Epidermal melanocyte (primary cell): ENCODE results near the gene ZIK1.
A peak's percentile ranks its signal among the peaks of the same experiment; 100 is the strongest.

Experiments used
- DNase-seq: peaks from one replicate; pipeline ENCODE4 v3.0.0; 2011; ENCODE audit warnings: low spot score; ENCODE audit not compliant: insufficient read length

Gene ZIK1

DNA sequence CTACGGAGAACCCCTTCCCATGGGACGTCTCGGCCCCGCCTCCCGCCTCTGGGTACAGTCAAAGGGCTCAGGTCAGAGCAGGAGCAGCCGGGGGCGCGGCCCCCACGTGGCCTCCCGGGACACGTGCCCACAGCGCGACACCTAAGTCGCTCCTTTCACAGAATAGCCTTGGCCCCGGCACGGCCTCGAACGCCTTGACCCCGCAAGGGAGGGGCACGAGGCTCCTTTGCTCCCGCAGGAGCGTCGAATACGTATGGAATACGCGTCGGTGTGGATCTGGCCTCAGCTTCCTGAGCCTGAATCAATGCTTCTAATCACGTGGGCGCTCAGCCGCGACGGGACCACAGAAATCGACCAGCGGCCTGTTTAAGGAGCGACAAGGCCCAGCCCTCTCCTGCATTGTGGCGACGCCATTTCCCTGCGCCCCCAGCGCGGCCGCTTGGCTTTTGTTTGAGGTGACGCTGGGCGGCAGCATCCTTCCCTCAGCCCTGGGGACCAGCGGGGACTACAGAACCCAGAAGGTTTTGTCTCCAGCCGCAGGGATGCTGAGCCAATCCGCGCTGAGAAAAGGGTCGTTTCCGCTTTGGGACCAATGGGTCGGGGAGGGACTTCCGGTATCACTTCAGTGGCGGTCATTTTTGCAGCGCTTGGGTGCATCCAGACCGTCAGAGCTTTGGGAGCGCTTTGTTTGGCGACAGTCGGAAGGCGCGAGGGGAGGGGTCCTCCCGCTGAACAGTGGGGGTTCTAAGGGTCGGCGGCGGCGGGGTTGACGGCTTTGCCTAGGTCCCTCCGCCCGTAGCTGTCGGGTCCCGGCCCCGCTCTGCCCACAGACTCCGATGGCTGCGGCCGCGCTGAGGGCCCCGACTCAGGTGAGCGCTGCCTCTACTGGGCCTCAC lies at the start of gene ZIK1:
Gene ZIK1, plus strand, starts transcription at position 625 of the 896 bp plus-strand sequence. Its CDS starts 212 bp downstream, at position 837.
- peak; percentile 97 for DNase-seq

DNA sequence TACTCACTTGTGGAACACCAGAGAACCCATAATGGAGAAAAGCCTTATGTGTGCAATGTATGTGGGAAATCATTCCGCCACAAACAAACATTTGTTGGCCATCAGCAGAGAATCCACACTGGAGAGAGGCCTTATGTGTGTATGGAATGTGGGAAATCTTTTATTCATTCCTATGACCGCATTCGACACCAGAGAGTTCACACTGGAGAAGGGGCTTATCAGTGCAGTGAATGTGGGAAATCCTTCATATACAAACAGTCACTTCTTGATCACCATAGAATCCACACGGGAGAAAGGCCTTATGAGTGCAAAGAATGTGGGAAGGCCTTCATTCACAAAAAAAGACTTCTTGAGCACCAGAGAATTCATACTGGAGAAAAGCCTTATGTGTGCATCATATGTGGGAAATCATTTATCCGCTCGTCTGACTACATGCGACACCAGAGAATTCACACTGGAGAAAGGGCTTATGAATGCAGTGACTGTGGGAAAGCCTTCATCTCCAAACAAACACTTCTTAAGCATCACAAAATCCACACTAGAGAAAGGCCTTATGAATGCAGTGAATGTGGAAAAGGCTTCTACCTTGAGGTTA lies 45.9 kb upstream of the ZIK1 start:
- DNase-seq, result no peak

DNA sequence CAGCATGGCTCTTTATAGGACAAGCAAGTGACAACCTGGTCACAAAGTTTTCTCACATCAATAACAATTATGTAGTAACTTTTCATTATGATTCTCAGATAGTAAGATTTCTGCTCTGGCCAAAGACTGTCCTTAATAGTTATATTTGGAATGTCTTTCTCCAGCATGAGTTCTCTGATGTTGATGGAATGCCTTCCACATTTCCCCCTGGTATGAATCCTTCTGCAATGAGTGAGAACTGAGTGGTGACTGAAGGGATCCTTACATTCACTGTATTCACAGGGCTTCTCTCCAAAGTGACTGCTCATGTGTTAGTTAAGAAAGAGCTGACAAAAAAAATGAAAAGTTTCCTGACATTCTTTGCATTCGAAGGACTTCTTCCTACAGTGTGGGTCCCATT lies 37.4 kb upstream of the ZIK1 start:
- no peak for DNase-seq

DNA sequence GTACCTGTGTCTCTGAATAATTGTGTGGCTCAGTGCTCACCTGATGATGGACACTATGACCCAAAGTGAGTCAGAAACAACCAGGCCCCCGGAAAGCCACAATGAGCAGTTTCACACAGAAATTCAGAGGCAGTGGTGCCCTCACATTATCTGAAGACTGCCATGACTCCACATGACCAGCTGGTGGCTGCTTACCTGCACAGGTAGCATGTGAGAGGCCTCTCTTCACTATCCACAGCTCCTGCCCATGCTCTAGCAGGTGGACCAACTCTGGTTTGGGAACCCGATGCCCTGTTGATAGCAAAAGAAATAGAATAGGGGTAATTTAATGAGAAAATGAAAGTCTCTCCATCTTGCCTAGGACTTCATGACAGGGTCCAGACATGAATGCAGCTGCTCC lies 31.5 kb upstream of the ZIK1 start:
- DNase-seq, result no peak

DNA sequence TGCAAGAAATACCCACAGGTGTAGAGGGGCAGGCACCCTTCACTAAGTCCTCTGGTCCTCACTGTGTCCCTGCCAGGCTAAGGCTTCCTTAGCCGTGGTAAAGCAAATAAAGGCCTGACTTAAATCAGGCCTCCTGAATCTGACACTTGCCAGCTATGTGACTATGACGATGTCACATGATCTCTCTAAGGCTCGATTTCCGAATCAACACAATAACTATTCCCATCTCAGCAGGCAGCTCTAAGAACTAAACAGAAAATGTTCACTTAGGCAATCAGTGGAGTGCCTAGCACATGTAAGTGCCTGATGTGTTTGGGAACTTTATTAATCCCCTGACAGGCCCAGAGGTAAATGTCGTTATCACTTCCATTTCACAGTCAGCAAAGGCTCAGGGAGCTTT lies 26.3 kb upstream of the ZIK1 start:
- no peak for DNase-seq

DNA sequence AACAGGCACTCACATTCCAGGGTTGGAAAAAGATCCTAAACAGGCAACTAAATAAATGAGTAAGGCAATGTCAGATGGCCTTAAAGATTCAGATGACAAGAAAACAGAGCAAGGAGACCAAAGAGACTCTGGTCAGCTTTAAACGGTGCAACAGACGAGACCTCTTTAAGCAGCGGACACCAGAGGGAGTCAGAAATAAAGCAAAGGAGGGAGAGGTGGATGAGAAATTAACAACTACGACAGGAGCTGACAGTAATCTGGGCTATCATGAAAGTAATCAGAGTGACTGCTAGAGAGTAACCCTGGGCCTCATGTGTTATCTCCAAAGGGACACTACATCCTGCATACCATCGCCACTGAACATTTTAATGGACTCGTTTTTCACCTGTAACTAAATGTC lies 25.4 kb upstream of the ZIK1 start:
- no peak for DNase-seq

DNA sequence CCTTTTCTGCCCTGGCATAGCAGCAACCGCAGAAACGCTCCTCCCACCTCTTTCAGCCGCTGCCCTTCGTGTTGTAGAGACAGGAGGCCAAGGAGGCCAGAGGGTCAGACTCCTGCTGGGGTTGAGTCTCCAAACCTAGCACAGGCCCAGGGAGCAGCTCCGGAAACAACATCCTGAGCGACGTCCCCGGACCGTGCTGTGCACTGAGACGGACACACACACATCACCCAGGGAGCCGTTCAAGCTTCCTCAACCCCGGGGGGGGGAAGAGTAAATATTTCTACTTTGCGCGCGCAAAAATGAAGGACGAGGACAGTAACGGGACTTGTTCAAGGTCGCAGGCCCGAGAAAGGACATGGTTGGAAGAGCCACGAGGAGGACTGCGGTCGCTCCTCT lies 24.9 kb upstream of the ZIK1 start:
- DNase-seq, result no peak

DNA sequence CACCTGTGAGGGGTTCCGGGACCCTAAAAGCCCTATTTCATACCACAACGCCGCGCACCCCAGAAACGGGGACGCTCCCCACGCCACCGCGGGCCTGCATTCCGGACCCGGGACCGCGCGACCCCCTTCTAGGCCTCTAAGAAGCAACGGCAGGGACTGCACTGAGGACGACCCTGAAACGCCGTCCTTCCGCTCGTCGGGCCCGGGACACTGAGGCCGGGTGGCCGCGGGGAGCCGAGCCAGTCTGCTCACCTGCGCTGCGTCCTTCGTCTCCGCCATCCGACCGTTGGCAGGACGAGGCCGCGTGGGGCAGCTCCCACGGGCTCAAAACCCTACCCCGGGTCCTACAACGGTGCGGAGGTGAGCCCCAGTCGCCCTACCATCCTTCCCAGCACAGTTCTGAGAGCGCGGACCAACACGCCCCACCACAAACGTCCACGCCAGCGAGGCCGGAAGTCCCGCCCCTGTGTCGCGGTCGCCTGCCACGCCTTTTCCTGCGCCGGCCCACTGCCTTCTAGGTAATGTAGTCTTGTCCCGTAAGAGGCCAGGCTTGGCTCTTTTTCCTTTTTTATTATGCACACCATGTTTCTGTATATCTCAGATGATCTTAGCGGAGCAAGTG lies 24.4 kb upstream of the ZIK1 start, which contains the start of gene ZNF550:
Gene ZNF550, minus strand, starts transcription at position 460 of the 622 bp plus-strand sequence. Its CDS starts 181 bp downstream, at position 279.
- peak; percentile 92 for DNase-seq

DNA sequence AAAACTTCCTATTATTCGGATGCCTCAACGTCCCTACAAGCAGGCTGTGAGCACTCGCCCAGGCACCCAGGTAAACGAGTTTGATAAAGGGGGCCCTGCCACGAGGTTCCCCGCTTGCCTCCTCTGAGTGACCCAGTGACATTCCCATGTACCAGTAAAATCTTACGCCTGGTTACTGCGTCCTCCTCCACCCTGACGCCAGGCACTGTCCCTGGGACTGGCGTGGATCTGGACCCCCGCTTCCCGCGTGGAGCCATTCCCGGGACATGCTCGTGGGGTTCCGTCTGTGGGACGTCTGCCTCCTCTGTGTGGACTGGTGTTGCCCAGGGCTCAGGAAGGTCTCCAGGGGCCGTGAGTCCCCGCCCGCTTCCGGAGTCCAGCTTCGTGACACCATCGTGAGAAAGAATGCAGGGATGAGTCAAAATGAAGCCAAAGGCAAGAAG lies 23.9 kb upstream of the ZIK1 start:
- peak; percentile 41 for DNase-seq

DNA sequence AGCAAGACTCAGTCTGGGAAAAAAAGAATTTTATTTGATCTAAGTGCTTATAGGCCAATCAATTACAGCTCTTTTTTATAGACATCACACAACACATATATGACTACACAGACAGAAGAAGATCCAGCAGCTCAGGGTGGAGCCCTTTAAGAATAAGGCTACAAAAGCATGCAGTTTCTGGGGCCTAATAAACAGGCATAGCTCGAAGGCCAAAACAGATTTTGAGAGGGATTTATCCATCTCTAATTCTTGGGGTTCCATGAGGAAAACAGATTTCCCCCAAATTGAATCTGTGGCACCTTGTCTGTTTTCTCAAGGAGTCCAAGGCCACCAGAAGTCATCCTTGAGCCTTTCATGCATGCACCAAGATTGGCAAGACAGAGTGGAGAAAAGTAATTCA lies 20.4 kb upstream of the ZIK1 start:
- DNase-seq, result no peak

DNA sequence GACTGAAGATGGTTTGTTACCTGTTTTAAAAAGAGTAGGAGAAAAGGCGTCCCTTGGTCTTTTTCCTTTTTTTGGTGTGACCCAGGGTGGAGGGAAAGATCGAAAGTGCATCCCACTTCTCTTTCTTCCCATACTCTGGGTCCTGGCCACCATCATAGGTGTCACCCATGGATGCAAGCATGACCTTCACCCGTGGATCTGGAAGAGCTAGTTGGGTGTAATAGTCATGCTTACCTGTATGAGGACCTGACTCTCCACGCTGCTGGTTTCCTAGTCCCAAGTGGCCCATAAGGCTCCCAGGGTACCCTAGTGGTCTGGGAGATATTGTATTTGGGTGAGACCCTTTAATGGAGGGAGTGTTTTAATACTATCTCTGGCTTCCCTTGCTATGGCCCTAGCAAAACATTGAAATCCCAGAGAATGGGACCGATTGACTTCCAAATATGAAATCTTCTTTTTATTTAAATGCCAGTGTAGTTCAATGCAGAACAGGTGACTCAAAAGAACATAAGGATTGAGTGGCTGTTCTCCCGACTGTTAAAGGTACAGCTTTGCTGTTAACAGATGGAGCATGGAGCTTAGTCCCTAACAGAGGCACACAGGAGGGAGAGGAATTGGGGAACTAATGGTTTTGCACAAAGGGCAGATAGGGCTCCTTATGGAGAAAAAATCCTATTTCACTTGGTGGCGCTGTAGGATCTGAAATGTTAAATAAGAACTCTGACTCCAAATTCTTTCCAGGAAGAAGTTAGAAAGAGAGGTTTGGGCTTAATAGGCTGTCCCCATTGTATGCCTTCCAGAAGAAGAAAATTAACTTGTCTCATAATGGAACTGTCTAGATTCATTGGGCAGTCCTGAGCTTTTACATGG lies 17.3 kb upstream of the ZIK1 start:
- DNase-seq, result no peak

DNA sequence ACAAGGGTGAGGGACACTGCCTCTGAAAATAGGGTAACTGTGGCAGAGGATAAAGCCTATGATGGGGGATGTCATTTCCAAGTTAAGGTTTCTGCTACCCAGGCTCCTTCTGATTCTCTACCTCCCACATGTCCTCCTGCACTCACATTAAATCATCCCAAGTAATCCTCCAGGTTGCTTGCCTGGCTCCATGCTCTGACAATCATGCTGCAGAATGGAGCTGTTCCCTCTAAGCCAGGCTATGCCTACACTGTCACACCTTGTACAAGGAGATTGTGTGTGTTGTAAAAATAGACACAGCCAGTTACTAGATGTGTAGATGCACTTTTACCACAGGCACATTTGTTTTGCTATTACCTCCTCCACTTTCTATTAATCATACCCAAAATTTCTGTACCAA lies 13.2 kb upstream of the ZIK1 start:
- DNase-seq, result no peak

DNA sequence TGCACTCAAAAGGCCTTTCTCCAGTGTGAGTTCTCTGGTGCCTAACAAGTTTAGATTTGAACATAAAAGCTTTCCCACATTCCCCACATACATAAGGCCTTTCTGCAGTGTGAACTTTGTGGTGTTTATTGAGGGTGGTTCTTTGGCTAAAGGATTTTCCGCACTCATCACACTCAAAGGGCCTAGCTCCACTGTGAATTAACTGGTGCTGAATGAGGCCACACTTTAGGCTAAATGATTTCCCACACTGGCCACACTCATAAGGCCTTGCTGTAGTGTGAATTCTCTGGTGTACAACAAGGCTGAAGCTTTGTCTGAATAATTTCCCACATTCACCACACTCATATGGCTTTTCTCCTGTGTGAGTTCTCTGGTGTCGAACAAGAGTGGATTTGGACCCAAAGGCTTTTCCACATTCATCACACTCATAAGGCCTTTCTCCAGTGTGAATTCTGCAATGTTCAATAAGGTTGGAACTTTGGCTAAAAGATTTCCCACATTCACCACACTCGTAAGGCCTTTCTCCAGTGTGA lies 11.5 kb upstream of the ZIK1 start:
- no peak for DNase-seq

DNA sequence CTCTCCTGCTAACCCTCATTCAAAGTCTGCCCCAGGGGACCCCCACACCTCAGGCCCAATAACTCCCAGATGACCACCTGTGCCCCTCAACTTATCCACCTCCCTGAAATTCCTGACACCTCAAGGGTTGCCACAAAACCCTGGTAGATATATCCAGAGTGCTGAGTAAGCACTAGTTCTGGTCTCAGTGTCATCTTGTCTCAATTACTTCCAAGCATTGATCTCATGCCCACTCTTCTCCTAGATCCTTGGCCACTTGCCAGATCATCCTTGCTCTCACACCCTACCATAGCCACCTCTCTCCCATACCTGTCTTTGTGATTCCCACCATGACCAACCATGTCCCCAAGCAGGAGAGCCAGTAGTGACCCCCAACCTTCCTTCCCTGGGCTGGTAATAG lies 7.3 kb upstream of the ZIK1 start:
- no peak for DNase-seq

DNA sequence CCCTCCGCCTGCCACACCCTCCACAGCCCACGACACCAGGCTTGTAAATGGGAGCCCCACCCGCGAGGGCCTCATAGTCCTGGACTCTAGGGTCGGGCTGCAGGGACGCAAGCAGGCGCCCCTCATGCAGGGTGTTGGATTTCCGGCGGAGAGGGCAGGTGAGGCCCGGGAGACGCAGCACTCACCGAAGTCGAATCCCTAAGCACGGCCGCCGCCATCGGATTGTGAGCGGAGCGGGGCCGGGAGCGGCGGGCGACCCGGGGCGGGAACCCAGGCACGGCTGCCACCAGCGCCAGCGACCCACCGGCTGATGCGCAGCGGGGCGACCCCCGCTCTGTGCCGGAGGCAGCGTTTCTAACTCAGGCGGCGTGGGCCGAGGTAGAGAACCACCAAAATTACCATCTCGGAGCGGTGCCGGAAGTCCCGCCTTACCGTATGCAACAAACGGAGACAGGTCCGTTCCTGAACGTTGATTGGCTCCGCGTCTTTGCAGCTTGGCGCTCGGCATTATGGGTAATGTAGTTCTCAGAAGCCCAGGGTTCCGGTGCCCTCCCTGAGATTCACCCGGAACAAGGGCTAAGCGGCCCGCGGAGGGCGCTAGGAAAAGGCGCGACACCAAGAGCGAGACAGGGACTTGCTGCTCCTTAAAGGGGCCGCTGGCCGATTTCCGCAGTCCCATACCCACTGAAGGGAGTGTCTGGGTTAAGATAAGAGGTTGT lies 5.3 kb upstream of the ZIK1 start, which contains the start of gene ZNF416:
Gene ZNF416, minus strand, starts transcription at position 425 of the 719 bp plus-strand sequence. Its CDS starts 207 bp downstream, at position 218.
- DNase-seq, result peak; percentile 98

DNA sequence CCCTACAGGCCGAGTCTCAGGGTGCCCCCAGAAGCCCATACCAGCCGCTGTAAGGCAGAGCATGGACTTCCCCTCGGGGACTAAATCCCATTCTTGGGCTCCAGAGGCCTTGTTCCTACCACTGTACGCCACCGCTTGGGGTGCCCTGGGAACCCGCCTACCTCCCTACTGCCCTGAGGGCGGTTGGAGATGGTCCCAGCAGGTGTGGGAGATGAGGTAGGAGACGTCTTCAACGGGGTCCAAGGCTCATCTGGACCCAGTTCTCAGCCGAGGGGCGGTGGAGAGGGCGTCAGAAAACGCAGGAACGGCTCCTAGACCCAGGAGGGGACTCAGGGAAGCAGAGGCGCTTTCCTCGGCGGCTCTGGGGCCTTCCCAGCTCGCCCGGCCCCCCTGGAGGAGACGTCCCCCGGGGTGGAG lies 833 bp upstream of the ZIK1 start:
- no peak for DNase-seq

DNA sequence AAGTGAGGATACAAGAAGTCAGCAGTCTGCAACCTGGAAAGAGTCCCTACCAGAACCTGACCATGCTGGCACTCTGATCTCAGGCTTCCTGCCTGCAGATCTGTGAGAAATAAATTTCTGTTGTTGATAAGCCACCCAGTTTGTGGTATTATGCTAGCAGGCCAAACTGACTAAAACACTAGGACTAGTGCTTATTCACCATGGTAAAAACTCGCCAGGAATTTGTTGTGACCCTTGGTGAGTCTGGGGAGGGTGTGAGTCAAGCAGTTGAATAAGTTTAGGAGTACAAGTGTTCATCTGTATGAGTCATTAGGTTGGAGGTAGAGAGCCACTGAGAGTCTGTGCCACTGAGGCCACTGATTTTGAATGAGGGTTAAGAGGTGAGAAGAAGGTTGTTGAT lies 3.6 kb downstream of the ZIK1 start:
- no peak for DNase-seq

DNA sequence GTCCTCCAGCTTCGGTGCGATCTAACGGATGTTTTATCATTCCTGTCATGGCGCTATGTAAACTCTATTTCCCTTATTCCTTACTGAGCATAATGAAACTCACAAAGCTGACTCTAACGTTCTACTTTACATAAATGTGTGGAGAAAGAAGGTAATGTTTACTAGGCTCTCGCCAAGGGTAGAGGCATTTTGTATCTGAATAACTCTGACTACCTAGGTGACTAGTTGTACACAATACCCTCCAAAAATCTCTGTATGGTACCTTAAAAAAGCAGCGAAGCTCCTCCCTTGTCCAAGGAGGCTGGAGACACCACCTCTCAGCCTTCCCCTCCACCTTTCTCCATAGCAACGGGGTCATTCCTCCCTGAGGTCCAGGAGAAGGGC lies 15.4 kb downstream of the ZIK1 start:
- no peak for DNase-seq

DNA sequence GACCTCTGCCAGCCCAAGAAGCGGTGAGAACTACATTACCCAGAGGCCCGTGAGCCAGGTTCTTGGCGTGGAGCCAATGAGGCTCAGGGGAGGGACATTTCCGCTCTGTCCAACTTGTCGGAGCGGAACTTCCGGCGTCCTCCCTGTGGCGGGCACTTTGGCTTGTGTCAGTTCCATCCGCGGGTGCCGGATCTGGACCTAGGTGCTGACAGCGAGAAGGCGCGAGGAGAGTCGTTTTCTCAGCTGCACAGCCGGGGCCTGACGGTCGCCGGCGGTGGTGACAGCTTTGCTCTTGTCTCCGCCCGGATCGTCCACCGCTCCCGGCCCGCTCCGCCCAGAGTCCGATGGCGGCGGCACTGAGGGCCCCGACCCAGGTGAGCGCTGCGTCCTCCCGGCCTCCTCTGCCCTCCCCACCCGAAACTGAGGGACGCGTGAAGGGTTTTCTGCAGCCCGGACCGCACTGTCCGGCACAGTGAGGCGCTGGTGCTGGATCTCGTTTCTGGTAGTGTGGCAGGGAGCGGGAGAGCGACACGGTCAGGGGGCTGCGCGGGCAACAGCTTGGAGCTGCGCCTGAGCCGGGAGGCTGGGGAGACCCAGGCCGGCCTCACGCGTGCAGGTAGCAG lies 15.9 kb downstream of the ZIK1 start, which contains the start of gene ZNF530:
Gene ZNF530, plus strand, starts transcription at position 125 of the 623 bp plus-strand sequence. CDS start 4,461 bp downstream, outside the sequence.
- DNase-seq, result peak; percentile 90

DNA sequence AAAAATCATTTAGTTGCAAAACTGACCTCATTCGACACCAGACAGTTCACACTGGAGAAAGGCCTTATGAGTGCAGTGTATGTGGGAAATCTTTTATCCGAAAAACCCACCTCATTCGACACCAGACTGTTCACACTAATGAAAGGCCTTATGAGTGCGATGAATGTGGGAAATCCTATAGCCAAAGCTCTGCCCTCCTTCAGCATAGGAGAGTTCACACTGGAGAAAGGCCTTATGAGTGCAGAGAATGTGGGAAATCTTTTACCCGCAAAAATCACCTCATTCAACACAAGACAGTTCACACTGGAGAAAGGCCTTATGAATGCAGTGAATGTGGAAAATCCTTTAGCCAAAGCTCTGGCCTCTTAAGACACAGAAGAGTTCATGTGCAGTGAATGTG lies 23.0 kb downstream of the ZIK1 start:
- DNase-seq, result no peak
